GM12801 (cell line): ENCODE results near the gene ZC3H12A.

ENCODE experiments used
- CTCF ChIP-seq: IDR thresholded peaks from one replicate; pipeline ENCODE4 v1.5.1; 2011; ENCODE audit warnings: control low read depth; ENCODE audit not compliant: insufficient read length; ENCODE audit errors: extremely low read depth

ZC3H12A gene

GRCh38 chr1:37514350-37515184 is 40.2 kb downstream of the ZC3H12A start, which contains the start of gene MEAF6:
MEAF6 (minus strand) TSS chr1:37514766; CDS start chr1:37514746, 20 bp downstream.
- TF ChIP-seq CTCF, result no peak

GRCh38 chr1:37515185-37516034 is 41.0 kb downstream of the ZC3H12A start:
- no peak for TF ChIP-seq CTCF

GRCh38 chr1:37517569-37517968 is 43.2 kb downstream of the ZC3H12A start:
- TF ChIP-seq CTCF, result no peak

- TF ChIP-seq CTCF, result no peak
Measured at GRCh38 chr1:37519613-37520012, 45.2 kb downstream of the ZC3H12A start.

GRCh38 chr1:37533317-37534093 is 59.1 kb downstream of the ZC3H12A start:
- TF ChIP-seq CTCF, result no peak
